GM23248 (cell line): ENCODE results near the gene MZB1. TPM values are rescaled to one million over a fixed set of nuclear protein-coding genes. Genes with fewer than 3 reads are reported as not detected.
A peak's percentile ranks its signal among the peaks of the same experiment; 100 is the strongest.

Experiments
- DNase-seq: peaks from one replicate; pipeline ENCODE4 v3.0.0-alpha.2; 2015
- H2AFZ ChIP-seq: fragments of 200-600 bp; sonication (generic); 2 replicates; pipeline ENCODE4 v1.6.1; 2016; ENCODE audit warnings: antibody characterized with exemption
- H3F3A ChIP-seq: fragments of 200-600 bp; sonication (generic); 2 replicates; pipeline ENCODE4 v1.6.1; 2016; ENCODE audit warnings: mild to moderate bottlenecking, antibody characterized with exemption, mixed run types; ENCODE audit not compliant: insufficient read depth
- H3K27ac ChIP-seq: fragments of 200-600 bp; sonication (generic); 2 replicates; pipeline ENCODE4 v1.5.1; 2016; ENCODE audit warnings: mild to moderate bottlenecking
- H3K27me3 ChIP-seq: fragments of 200-600 bp; sonication (generic); replicated peaks from 2 replicates; pipeline ENCODE4 v1.6.1; 2016; ENCODE audit warnings: mild to moderate bottlenecking; ENCODE audit not compliant: insufficient read depth
- H3K36me3 ChIP-seq: fragments of 200-600 bp; sonication (generic); 2 replicates; pipeline ENCODE4 v1.6.1; 2016; ENCODE audit warnings: low read depth, mild to moderate bottlenecking
- H3K4me1 ChIP-seq: fragments of 200-600 bp; sonication (generic); 2 replicates; pipeline ENCODE4 v1.6.1; 2016; ENCODE audit warnings: mild to moderate bottlenecking; ENCODE audit not compliant: insufficient read depth
- H3K4me2 ChIP-seq: fragments of 200-600 bp; sonication (generic); one replicate; pipeline ENCODE4 v1.6.1; 2016; ENCODE audit warnings: mild to moderate bottlenecking; ENCODE audit not compliant: unreplicated experiment
- H3K4me3 ChIP-seq: fragments of 200-600 bp; sonication (generic); 2 replicates; pipeline ENCODE4 v1.5.1; 2016; ENCODE audit warnings: mild to moderate bottlenecking
- H3K79me2 ChIP-seq: fragments of 200-600 bp; sonication (generic); 2 replicates; pipeline ENCODE4 v1.6.1; 2016; ENCODE audit warnings: mild to moderate bottlenecking; ENCODE audit not compliant: insufficient read depth
- H3K9ac ChIP-seq: fragments of 200-600 bp; sonication (generic); 2 replicates; pipeline ENCODE4 v1.6.1; 2016; ENCODE audit warnings: mild to moderate bottlenecking
- H3K9me2 ChIP-seq: fragments of 200-600 bp; sonication (generic); 2 replicates; pipeline ENCODE4 v1.6.1; 2016; ENCODE audit warnings: mixed run types, mild to moderate bottlenecking, moderate library complexity; ENCODE audit not compliant: insufficient read depth
- H3K9me3 ChIP-seq: fragments of 200-600 bp; sonication (generic); one replicate; pipeline ENCODE4 v1.6.1; 2017; ENCODE audit warnings: low read depth
- H4K20me1 ChIP-seq: fragments of 200-600 bp; sonication (generic); 2 replicates; pipeline ENCODE4 v1.6.0; 2016; ENCODE audit not compliant: insufficient read depth
- EZH2 ChIP-seq: fragments of 200-600 bp; sonication (generic); IDR thresholded peaks from 2 replicates; pipeline ENCODE4 v1.6.1; 2018; ENCODE audit warnings: antibody characterized with exemption, mild to moderate bottlenecking; ENCODE audit not compliant: insufficient read depth, poor library complexity, severe bottlenecking
- EZH2phosphoT487 ChIP-seq: fragments of 200-600 bp; sonication (generic); IDR thresholded peaks from 2 replicates; pipeline ENCODE4 v1.6.1; 2018; ENCODE audit warnings: antibody characterized with exemption, moderate library complexity, mild to moderate bottlenecking, low read depth; ENCODE audit not compliant: insufficient read depth
- WGBS, 2 experiments: methylation state at CpG; one replicate each; pipeline ENCODE4 v1.1.6; 2015 to 2017; ENCODE audit warnings: low lambda C conversion rate in 2 of 2, low coverage in 1 of 2; ENCODE audit errors: missing lambda C conversion rate in 2 of 2; 5-methylcytosine and 5-hydroxymethylcytosine counted together
- in situ Hi-C: fragments of 300-500 bp; cut with MboI; formaldehyde crosslinking; loops from 2 replicates; pipeline ENCODE4 v1.15.0; 2020
- polyA plus RNA-seq: library from polyadenylated mRNA; unstranded; fragments of >200 nt; fragmentation: Nextera tagmentation; extraction: Ambion mirVana; gene quantifications from 2 replicates; pipeline ENCODE4 v1.2.1, GENCODE V29; 2016
- total RNA-seq: library from RNA; depleted of rRNA; stranded (reverse); fragments of >200 nt; shearing (Covaris generic); gene quantifications from 2 replicates; pipeline ENCODE4 v1.2.3, GENCODE V29; 2014

MZB1 gene
- total and polyA plus RNA-seq, 2 experiments from 2014 or later, result not detected

DNA sequence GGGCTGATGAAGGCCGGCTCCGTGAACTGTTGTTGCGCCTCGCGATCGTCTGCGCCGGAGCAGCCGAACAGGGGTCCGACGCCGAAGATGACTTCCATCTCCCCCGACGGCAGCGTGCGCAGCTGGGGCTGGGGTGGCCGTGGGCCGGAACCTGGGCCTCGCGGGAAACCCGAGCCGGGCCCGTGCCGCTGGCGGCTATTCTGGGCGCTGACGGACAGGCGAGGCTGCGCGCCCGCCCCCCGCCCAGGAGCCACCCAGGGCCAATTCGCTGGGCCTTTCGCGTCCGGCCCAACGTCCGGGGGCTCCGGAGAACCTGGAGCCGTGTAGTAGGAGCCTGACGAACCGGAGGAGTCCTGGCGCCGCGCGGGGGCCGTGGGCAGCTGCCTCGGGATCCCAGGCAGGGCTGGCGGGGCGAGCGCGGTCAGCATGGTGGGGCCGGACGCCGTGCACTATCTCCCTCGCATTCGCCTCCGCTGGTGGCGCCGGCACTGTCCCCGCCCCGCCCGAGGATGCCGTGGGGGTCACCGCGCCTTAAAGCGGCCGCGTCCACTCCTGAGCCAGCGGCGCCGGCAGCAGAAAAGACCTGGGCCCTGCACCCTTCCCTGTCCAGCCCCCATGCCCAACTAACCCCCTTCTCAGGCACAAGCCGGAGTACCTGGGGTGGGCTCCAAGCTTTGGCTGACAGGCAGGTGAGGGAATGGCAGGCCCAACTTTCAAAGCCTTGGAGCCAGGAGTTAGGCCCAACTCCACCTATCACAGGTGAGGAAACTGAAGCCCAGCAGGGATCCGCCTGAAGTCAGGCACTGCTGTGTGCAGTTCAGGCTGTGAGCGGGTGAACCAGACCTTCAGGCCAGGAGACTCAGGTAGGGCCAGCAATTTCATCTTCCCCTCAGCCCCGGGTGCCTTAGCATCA is 5.2 kb upstream of the MZB1 start, which contains the start of gene PROB1:
TSS of gene PROB1 (minus strand) at position 451 of the 913 bp plus-strand sequence. CDS start at position 428, 23 bp downstream.
- Histone ChIP-seq H3K27ac (no peak within 1 kb of the TSS), H3K4me3 (peak within 1 kb of the TSS; percentile 65), H2AFZ (peak within 1 kb of the TSS; percentile 74), H3F3A (no peaks in the 10 kb centered on the region), H4K20me1 (no peaks in the 10 kb centered on the region), H3K9me2 (no peaks in the 10 kb centered on the region), H3K27me3 (peaks cover 9% of the 10 kb centered on the region), H3K36me3 (no peaks in the 10 kb centered on the region), H3K9ac (peak within 1 kb of the TSS; percentile 37), H3K9me3 (no peaks in the 10 kb centered on the region), H3K4me1 (0 out of 2 replicates have a peak, but pooled peaks cover 4% of the 10 kb centered on the region), H3K79me2 (no peaks in the 10 kb centered on the region), H3K4me2 (peak within 1 kb of the TSS; percentile 49)
- WGBS, 2 experiments, result 14% methylated on average over 54 to 56 of the region's 76 CpGs
- peak; percentile 47 for DNase-seq
- TF ChIP-seq EZH2phosphoT487 (no peak), EZH2 (no peak)
- in situ Hi-C loops, result no loop called here

GRCh38 chr5:139394123-139394653 is 4.5 kb upstream of the MZB1 start:
- no peaks in the 10 kb centered on the region for H3K36me3 ChIP-seq
- peak overlapping the region; percentile 37 for H3K9ac ChIP-seq
- H3K27ac ChIP-seq, result no peak overlapping the region
- H3K79me2 ChIP-seq, result no peaks in the 10 kb centered on the region
- WGBS, 2 experiments, result 2% methylated on average over 38 to 60 of the region's 62 CpGs
- in situ Hi-C loops, result no loop called here
- DNase-seq, result peak; percentile 77
- peak overlapping the region; percentile 49 for H3K4me2 ChIP-seq
- H3K27me3 ChIP-seq, result peaks cover 9% of the 10 kb centered on the region
- no peaks in the 10 kb centered on the region for H4K20me1 ChIP-seq
- peak overlapping the region; percentile 74 for H2AFZ ChIP-seq
- TF ChIP-seq EZH2 (no peak), EZH2phosphoT487 (no peak)
- 0 out of 2 replicates have a peak, but pooled peaks cover 4% of the 10 kb centered on the region for H3K4me1 ChIP-seq
- H3K4me3 ChIP-seq, result peak overlapping the region; percentile 65
- H3F3A ChIP-seq, result no peaks in the 10 kb centered on the region
- H3K9me2 ChIP-seq, result no peaks in the 10 kb centered on the region
- no peaks in the 10 kb centered on the region for H3K9me3 ChIP-seq

DNA sequence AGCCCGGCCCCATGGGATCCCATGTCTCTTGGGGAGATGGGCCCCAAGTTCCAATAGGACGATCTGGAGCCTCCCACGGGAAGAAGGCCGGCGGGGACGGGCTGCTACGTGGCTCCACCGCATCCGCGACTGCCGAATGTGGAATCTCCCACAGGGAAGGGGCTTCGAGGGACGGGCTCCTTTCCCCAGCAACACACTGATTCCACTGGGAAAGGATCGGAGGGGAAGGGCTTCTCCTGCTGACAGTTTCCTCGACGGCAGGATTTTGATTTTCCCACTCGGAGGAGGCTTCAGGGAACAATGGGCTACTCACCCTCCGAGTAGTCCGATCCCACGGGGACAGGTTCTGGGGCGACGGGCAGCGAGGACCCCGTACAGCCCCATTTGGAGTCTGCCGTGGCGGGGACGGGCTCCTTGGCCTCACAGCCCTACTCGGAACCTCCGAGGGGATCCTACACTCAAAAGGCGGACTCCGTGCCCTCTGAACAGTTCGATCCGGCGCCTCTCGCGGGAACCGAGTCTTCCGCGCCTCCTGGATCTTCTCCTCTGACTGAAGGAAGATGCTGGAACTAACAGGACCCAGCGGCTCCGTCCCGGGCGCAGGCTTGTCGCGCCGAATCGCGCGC is 3.9 kb upstream of the MZB1 start:
- H3K4me2 ChIP-seq, result peak overlapping the region; percentile 49
- no peak overlapping the region for H3K27ac ChIP-seq
- H3K79me2 ChIP-seq, result no peaks in the 10 kb centered on the region
- H3K9me3 ChIP-seq, result no peaks in the 10 kb centered on the region
- H3K9ac ChIP-seq, result peak overlapping the region; percentile 37
- TF ChIP-seq EZH2phosphoT487, result no peak
- TF ChIP-seq EZH2, result peak; percentile 62
- H3K27me3 ChIP-seq, result peaks cover 9% of the 10 kb centered on the region
- H3K4me1 ChIP-seq, result 0 out of 2 replicates have a peak, but pooled peaks cover 4% of the 10 kb centered on the region
- H4K20me1 ChIP-seq, result no peaks in the 10 kb centered on the region
- 8 to 11% methylated on average over 48 to 49 of the region's 49 CpGs for WGBS, 2 experiments
- peak overlapping the region; percentile 74 for H2AFZ ChIP-seq
- H3F3A ChIP-seq, result no peaks in the 10 kb centered on the region
- in situ Hi-C loops, result no loop called here
- peak overlapping the region; percentile 65 for H3K4me3 ChIP-seq
- DNase-seq, result no peak
- H3K36me3 ChIP-seq, result no peaks in the 10 kb centered on the region
- H3K9me2 ChIP-seq, result no peaks in the 10 kb centered on the region
